CD14-positive monocyte (primary cell): ENCODE results near the gene MUTYH. TPM values are rescaled to one million over a fixed set of nuclear protein-coding genes. Genes with fewer than 3 reads are reported as not detected.

Experiments
- DNase-seq, 3 donors: peaks; one replicate each; pipeline ENCODE4 v3.0.0-alpha.2; 2011 to 2022
- H2AFZ ChIP-seq: 2 replicates; pipeline ENCODE4 v1.6.0; 2012; ENCODE audit warnings: mild to moderate bottlenecking, low read depth, low read length, inconsistent platforms; ENCODE audit not compliant: insufficient read depth, poor library complexity, severe bottlenecking
- H3K27ac ChIP-seq, 2 donors: 1 replicate in 1 of 2; 2 replicates in 1 of 2; pipeline ENCODE4 v1.5.1; 2012 to 2013; ENCODE audit warnings: low read length in 2 of 2, control low read depth in 1 of 2, inconsistent platforms in 1 of 2, low read depth in 1 of 2, mild to moderate bottlenecking in 1 of 2
- H3K27me3 ChIP-seq, 2 donors: one replicate each; pipeline versions ENCODE4 v1.6.0 to v1.6.1; 2011 to 2013; ENCODE audit warnings: low read length in 2 of 2; ENCODE audit not compliant: control insufficient read depth in 2 of 2, insufficient read depth in 2 of 2
- H3K36me3 ChIP-seq, 2 donors: replicated peaks in 1 of 2; 1 replicate in 1 of 2; 2 replicates in 1 of 2; pipeline versions ENCODE4 v1.5.1 to v1.6.1; 2012 to 2013; ENCODE audit warnings: low read length in 2 of 2, control low read depth in 1 of 2, inconsistent platforms in 1 of 2, mild to moderate bottlenecking in 1 of 2; ENCODE audit not compliant: insufficient read depth in 2 of 2, control insufficient read depth in 1 of 2
- H3K4me1 ChIP-seq, 2 donors: 1 replicate in 1 of 2; 2 replicates in 1 of 2; pipeline versions ENCODE4 v1.5.1 to v1.6.1; 2012 to 2013; ENCODE audit warnings: low read length in 2 of 2, control low read depth in 1 of 2, inconsistent platforms in 1 of 2, mild to moderate bottlenecking in 1 of 2, moderate library complexity in 1 of 2; ENCODE audit not compliant: insufficient read depth in 2 of 2, control insufficient read depth in 1 of 2
- H3K4me2 ChIP-seq: replicated peaks from 2 replicates; pipeline ENCODE3; 2012; ENCODE audit warnings: low read length, moderate library complexity, mild to moderate bottlenecking; ENCODE audit not compliant: poor library complexity, severe bottlenecking; ENCODE audit errors: extremely low read depth
- H3K4me3 ChIP-seq, 3 experiments: fragments of 200-600 bp in 1 of 3; sonication (generic) in 1 of 3; replicated peaks in 1 of 3; 1 replicate in 2 of 3; 2 replicates in 1 of 3; pipeline ENCODE4 v1.5.1; 2011 to 2013; ENCODE audit warnings: low read length in 3 of 3, mild to moderate bottlenecking in 3 of 3, control low read depth in 2 of 3, low read depth in 2 of 3, inconsistent platforms in 1 of 3, moderate library complexity in 1 of 3
- H3K79me2 ChIP-seq: 2 replicates; pipeline ENCODE4 v1.6.0; 2012; ENCODE audit warnings: mild to moderate bottlenecking, control low read depth, inconsistent platforms, low read length, moderate library complexity; ENCODE audit not compliant: insufficient read depth
- H3K9ac ChIP-seq: 2 replicates; pipeline ENCODE4 v1.6.0; 2017; ENCODE audit warnings: low read length, mild to moderate bottlenecking; ENCODE audit not compliant: insufficient read depth, poor library complexity, severe bottlenecking
- H3K9me3 ChIP-seq, 2 donors: replicated peaks in 1 of 2; 1 replicate in 1 of 2; 2 replicates in 1 of 2; pipeline versions ENCODE4 v1.5.1 to v1.6.1; 2012 to 2013; ENCODE audit warnings: low read length in 2 of 2, control low read depth in 1 of 2; ENCODE audit not compliant: control insufficient read depth in 1 of 2, insufficient read depth in 1 of 2
- H4K20me1 ChIP-seq: 2 replicates; pipeline ENCODE4 v1.6.0; 2012; ENCODE audit warnings: mild to moderate bottlenecking, low read length, control low read depth, moderate library complexity; ENCODE audit not compliant: insufficient read depth
- H3K27ac Mint-ChIP-seq, 7 donors: one replicate each; pipeline ENCODE4 v1.8.0; 2020; ENCODE audit warnings: mild to moderate bottlenecking in 7 of 7, mixed read lengths in 7 of 7, moderate library complexity in 6 of 7, inconsistent platforms in 2 of 7
- H3K27me3 Mint-ChIP-seq, 3 donors: one replicate each; pipeline ENCODE4 v1.8.0; 2021 to 2022; ENCODE audit warnings: low read depth in 3 of 3, mild to moderate bottlenecking in 3 of 3, mixed read lengths in 3 of 3, moderate library complexity in 3 of 3, inconsistent platforms in 1 of 3
- H3K36me3 Mint-ChIP-seq, 2 donors: one replicate each; pipeline ENCODE4 v1.8.0; 2020; ENCODE audit warnings: mixed read lengths in 2 of 2, inconsistent platforms in 1 of 2, mild to moderate bottlenecking in 1 of 2
- H3K4me1 Mint-ChIP-seq: one replicate; pipeline ENCODE4 v1.8.0; 2020; ENCODE audit warnings: mild to moderate bottlenecking, mixed read lengths
- H3K4me3 Mint-ChIP-seq, 2 donors: one replicate each; pipeline ENCODE4 v1.8.0; 2020; ENCODE audit warnings: mild to moderate bottlenecking in 2 of 2, mixed read lengths in 2 of 2, moderate library complexity in 1 of 2
- H3K9me3 Mint-ChIP-seq, 7 donors: one replicate each; pipeline ENCODE4 v1.8.0; 2020 to 2022; ENCODE audit warnings: mixed read lengths in 7 of 7, mild to moderate bottlenecking in 6 of 7, moderate library complexity in 6 of 7, inconsistent platforms in 2 of 7
- CTCF ChIP-seq: fragments of 200-600 bp; IDR thresholded peaks from one replicate; pipeline ENCODE4 v1.8.0; 2022; ENCODE audit warnings: antibody characterized with exemption, mild to moderate bottlenecking
- WGBS: methylation state at CpG from one replicate; pipeline ENCODE4 v1.1.5; 2013; ENCODE audit warnings: missing lambda C conversion rate; ENCODE audit not compliant: insufficient coverage; 5-methylcytosine and 5-hydroxymethylcytosine counted together
- intact Hi-C, 2 donors: fragments of 100-400 bp; cut with micrococcal nuclease; formaldehyde crosslinking; loops; one replicate each; pipeline versions ENCODE4 v1.15.0 to v1.15.1; 2023
- polyA plus RNA-seq, 3 donors: library from polyadenylated mRNA; depleted of rRNA in 1 of 3; unstranded in 2 of 3; stranded (reverse) in 1 of 3; fragments of 300-500 nt in 2 of 3; fragments of >200 nt in 1 of 3; fragmentation: Illumina TruSeq in 2 of 3; gene quantifications; 1 replicate in 2 of 3; 2 replicates in 1 of 3; pipeline ENCODE4 v1.2.3, GENCODE V29; 2012 to 2021

The MUTYH gene
- polyA plus RNA-seq, 3 donors, result 6.7 to 22.9 (median 8.1) TPM

GRCh38 chr1:45375104-45376090, 35.2 kb upstream of the MUTYH start:
- no peak overlapping the region for H3K9ac ChIP-seq
- WGBS, result 91% methylated on average over 1 of the region's 3 CpGs
- H3K4me1 ChIP-seq, result peaks cover 6 to 13% of the 10 kb centered on the region in 2 donors
- no peak overlapping the region for H3K27ac Mint-ChIP-seq
- peaks cover 0 to 3% of the 10 kb centered on the region in 2 donors for H3K36me3 Mint-ChIP-seq
- H3K9me3 ChIP-seq, result no peaks in the 10 kb centered on the region
- no peaks in the 10 kb centered on the region for H3K27me3 ChIP-seq
- no peak overlapping the region for H3K27ac ChIP-seq
- H3K4me3 ChIP-seq, result no peak overlapping the region
- DNase-seq, result no peak
- no peaks in the 10 kb centered on the region for H3K79me2 ChIP-seq
- no peak overlapping the region for H3K4me2 ChIP-seq
- H3K4me3 Mint-ChIP-seq, result no peak overlapping the region
- intact Hi-C loops, result no loop called here
- H3K9me3 Mint-ChIP-seq, result peaks cover 0 to 2% (median 0%) of the 10 kb centered on the region in 7 donors
- no peak overlapping the region for H2AFZ ChIP-seq
- TF ChIP-seq CTCF, result no peak
- H3K27me3 Mint-ChIP-seq, result no peaks in the 10 kb centered on the region
- H3K36me3 ChIP-seq, result no peaks in the 10 kb centered on the region
- peaks cover 20% of the 10 kb centered on the region for H3K4me1 Mint-ChIP-seq
- no peaks in the 10 kb centered on the region for H4K20me1 ChIP-seq

GRCh38 chr1:45373573-45373972, 33.3 kb upstream of the MUTYH start:
- H3K4me2 ChIP-seq, result peak overlapping the region; percentile 43
- peaks cover 3% of the 10 kb centered on the region in 2 donors for H3K36me3 Mint-ChIP-seq
- peaks cover 20% of the 10 kb centered on the region for H3K4me1 Mint-ChIP-seq
- no peaks in the 10 kb centered on the region for H3K79me2 ChIP-seq
- TF ChIP-seq CTCF, result no peak
- intact Hi-C loops, result no loop called here
- no peaks in the 10 kb centered on the region for H3K9me3 ChIP-seq
- H4K20me1 ChIP-seq, result no peaks in the 10 kb centered on the region
- no peak overlapping the region for H3K9ac ChIP-seq
- H3K36me3 ChIP-seq, result no peaks in the 10 kb centered on the region
- H3K27ac ChIP-seq, result peak overlapping the region in 1 of 2 donors; percentile 49
- DNase-seq, result no peak
- peak overlapping the region in 1 of 3 experiments; percentile 42 for H3K4me3 ChIP-seq
- peak overlapping the region; percentile 31 for H2AFZ ChIP-seq
- H3K27me3 Mint-ChIP-seq, result peaks cover 0 to 2% (median 1%) of the 10 kb centered on the region in 3 donors
- peak overlapping the region in 4 of 7 donors; percentile 28 to 85 (median 41) for H3K27ac Mint-ChIP-seq
- H3K9me3 Mint-ChIP-seq, result peaks cover 0 to 2% (median 0%) of the 10 kb centered on the region in 7 donors
- no peaks in the 10 kb centered on the region for H3K27me3 ChIP-seq
- H3K4me1 ChIP-seq, result peaks cover 6 to 14% of the 10 kb centered on the region in 2 donors
- H3K4me3 Mint-ChIP-seq, result peak overlapping the region; percentile 11 to 45
